Stimulated activated CD4-positive, alpha-beta T cell treated with anti-CD3 and anti-CD28 coated beads, Interleukin-1b, Interleukin-23, amount 100 ng/mL, for 4 hours (primary cell): ENCODE measurements around the gene PTBP2.

Experiments
- DNase-seq, 2 donors: peaks; one replicate each; pipeline ENCODE4 v3.0.0-alpha.2; 2020; ENCODE audit warnings: low read depth in 2 of 2

The PTBP2 gene

DNA sequence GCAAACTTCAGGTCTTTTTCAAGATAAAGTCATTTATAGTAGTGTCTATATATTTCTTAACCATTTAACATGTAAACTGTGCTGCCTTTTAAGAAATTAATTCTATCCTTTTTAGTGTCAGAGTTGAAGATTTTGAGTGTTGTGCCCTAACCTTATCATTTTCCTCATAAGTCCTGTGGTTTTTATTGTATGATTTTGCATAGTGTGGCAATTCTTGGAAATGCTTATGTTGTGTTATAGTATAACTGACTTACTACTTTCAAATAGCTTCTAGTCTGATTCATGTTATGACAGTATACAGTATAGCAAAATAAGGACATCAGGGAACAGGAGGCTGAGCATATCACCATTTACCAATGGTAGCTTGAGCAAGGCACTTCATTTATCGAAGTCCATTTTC, 99.1 kb downstream of the PTBP2 start:
- no peak for DNase-seq

DNA sequence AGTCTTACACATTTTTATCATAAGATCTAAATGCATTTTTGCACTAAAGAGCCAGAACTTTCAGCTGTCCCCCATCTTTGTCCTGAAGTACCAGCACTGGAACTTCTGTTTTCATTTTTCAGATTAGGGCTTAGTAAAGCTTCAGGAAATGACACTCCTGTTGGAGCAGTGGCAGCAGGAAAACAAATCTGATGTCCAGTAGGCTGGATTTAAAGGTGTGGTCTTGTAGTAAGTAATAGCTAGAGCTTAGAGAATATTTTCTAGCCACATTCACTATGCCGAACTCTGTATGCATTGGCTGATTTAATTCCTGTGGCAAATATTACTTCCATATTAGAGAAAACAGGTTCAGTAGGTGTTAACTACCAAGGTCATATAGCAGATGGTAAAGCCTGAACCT, 103.6 kb downstream of the PTBP2 start:
- no peak for DNase-seq

DNA sequence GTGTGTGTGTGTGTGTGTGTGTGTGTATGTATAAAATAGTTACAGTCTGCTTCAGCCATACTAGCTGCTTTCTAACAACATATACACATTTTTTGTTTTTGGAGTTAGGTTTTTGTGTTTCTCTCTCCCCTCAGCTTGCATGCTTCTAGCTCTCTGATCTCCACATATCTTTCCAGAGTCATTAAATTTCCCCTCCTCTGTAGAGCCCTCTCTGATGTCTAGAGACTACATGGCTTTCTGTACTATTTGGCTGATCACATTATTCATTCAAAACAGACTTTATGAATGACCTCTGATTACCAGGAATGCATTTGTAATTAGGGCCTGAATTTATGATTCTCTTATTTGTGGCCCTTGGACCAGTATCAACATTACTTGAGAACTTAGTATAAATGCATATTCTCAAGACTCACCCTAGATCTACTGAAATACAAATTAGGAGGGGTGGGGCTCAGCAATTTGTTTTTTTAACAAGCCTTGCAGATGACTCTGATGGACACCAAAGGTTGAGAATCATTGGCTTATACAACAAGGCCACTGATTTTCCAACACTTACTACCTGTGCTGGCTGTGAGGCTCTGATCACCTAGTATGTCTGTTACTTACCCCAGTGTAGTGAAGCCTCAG, 104.5 kb downstream of the PTBP2 start:
- no peak for DNase-seq

DNA sequence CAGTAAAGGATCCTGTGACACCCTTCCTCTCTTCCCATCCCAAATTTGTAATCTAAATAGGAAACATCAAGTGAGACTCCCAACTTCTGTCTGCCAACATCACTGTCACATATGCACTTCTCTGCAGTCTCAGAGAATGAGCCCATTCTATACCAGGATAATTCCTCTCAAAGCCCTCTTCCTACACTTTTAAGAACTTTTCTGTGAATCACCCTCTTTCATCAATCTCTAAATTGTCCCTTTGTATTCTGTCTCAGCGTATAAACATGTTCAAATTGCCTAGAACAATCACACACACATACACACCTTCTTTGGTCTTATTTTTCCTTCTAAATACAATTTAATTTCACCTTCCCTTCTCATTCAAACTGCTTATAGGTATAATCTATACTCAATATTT, 111.8 kb downstream of the PTBP2 start:
- no peak for DNase-seq

DNA sequence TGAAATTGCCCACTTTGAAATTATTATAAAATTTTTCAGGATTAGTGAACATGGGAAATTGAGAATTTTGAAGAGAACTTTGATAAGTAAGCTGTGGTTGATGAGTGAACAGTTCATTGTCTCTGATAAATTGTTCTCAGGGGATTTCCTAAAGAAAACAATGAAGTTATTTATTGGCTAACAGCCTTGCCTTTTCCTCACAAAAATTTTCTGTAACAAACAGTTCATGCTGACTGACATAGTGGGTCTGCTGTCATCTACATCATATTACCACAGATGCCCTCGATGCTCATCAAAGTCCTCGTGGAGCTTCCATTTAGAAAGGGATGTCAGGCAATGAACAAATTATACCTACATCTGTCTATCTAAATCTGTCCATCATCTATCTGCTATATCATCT, 113.4 kb downstream of the PTBP2 start:
- DNase-seq: no peak

DNA sequence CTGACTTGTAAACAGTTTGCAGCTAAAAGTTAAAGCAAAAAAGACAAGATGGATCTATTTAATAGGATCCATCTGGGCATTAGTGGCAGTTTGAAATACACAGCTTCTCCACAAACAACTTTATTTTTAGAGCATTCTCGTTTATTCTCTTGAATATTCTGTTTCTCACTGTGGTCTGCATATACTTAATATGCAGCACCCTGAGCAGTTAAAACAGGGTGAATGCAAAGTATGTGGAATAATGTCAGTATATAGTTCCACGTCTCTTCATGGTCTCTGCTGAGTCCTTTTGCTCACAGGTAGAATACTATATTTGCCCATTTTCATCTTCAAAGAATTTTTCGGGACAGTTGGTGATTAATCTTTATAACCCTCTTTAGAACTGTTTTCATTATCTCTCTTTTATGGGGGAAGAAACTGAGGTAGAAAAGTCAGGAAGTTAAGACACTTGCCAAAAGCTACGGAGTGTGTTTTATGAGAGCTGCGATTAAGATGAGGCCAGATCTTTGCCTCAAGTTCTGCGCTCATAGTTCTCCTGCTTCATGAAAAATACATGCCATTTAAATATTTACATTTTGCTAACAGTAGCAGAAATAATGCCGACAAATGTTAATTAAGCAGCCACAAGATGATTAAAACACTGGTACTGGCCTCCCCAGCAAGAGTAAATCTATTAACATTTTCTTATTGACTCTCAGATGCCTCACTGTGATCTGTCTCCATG, 115.6 kb downstream of the PTBP2 start:
- DNase-seq: no peak

DNA sequence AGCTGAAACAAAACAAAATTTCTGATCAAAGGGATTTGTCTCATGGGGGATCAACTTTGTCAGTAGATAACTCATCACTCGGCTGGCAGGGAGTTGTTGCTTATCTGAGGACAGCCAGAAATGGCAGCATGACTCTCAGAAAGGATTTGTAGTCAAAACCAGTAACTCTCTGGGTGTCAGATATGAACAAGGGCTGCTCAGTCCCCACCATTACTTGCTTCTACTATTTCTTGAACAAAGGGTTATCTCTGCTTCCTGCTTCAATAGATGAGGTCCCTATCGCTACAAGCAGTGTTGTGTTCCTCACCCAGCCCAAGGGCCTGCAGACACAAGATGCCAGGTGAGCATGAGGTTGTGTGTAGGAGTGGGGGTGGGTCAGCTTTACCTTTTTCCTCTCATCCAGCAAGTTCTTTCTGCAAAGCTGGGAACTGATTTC, 116.2 kb downstream of the PTBP2 start:
- DNase-seq: no peak

DNA sequence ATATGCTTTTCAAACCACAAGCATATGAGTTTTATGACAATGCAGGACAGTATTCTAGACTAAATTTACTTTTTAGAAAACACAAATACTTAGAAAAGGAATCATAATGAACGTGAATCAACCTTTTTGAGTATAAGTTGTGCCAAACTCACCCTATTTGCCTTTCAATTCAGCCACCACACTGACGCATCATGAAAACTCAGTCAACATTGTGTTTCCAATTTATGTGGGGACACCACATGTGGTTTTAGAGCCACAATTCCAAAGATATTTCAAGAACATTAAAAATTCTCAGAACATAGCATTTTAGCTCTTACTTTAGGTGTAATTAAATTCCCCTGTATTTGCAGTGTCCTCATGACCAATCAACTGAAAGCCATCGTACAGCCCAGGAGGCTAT, 118.8 kb downstream of the PTBP2 start:
- DNase-seq: no peak

DNA sequence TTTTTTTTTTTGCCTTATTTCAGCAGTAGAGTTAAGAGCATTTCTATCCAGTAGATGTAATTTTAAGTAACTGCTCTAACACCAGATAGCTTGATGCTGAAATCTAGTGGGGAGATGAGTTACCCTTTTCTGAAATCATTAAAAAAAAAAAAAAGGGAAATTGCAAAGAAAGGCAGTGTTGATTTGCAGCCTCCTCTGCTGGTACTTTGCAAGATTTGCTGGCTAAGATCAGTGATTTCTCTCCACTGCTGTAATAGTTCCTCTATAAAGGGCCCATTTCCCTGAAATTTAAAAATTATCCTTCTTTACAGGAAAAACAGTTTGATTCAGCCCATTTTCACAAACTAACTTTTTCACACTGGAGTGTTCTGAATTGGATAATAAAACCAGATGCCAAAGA, 120.6 kb downstream of the PTBP2 start:
- DNase-seq: no peak

DNA sequence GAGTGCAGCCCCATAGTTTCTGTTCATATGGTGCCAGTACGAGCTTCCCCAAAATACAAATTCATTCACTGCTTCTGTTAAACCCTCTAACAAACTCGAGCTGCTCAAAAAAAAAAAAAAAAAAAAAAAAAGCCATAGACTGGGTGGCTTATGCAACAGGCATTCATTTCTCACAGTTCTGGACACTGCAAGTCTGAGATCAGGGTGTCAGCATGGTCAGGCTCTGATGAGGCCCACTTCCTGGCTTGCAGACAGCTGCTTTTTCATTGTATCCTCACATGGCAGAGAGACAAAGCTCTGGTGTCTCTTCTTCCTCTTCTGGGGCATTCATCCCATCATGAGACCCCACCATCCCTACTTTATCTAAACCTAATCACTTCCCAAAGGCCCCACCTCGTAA, 121.6 kb downstream of the PTBP2 start:
- DNase-seq: no peak

DNA sequence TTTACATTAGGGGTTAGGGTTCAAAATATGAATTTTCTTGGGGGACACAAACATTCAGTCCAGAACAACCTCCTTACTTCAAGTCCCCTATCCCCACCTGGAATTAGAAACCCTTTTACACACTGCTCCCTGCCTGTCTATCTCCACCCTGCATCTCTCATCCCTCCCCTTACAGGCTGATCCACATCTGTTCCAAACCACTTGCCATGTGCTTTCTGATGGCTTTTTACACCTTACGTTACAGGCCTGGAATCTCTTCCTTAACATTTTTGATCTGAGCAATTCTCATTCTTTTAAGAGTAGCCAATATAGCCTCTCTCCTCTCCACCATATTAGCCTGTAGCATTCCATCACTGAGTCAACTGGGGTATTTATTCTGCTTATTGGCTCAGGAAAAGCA, 122.0 kb downstream of the PTBP2 start:
- DNase-seq: no peak

DNA sequence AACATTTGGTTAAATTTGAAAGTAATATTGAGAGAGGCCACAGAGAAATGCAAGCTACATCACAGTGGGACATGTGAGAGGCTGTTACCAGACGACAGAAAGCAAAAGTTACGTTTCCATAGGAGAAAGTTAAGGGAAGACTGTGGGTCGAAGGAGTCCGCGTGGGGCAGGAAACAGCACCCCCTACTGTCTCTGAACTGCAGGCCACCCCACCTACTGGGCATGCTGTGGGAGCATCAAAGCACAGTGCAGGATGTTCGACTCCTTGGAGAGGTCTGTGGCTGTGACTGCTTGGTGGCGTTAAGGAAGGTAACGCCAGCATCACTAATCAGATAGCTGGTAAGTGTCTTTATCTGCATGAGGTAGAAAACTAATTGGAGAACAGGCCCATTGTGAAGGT, 123.9 kb downstream of the PTBP2 start:
- peak in 1 of 2 donors; percentile 8 for DNase-seq

DNA sequence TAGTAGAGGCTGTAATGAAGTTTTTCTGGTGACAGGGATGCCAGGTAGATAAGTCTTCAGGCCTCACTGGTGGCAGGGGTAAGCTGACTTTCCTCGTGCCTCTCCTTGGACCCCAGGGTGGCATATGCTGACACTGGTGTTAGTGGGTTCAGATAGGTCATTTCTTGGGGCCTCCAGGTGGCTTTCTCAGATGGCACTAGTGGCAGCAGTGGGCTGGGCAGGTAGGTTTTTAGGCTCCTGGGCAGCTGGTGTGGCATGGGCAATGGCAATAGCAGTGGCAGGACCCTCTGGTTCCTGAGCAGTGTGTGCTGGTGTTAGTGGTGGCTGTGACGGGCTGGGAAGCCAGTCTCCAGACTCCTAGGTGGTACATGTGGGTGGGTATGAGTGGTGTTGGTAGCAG, 140.3 kb downstream of the PTBP2 start:
- no peak for DNase-seq

DNA sequence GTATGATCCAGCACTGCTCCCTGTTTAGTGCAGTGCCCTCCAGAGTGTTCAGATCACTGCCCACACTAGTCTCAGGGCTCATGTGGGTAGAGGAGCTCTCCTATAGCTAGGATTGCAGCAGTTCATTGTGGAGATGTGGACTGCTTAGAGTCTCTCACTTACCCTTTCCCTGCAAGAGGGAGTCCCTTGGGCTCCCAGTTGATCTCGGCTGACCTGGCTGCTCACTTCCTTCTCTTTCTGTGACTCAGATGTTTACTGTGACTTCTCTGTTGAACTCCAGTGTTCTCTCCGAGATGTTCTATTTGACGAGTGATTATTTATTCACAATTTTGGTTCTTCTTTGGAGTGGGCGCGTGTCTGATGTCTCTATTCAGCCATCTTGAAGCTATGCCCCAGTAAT, 141.9 kb downstream of the PTBP2 start:
- no peak for DNase-seq
